SW480 (cell line): ENCODE results near the gene LHFPL3.
A peak's percentile ranks its signal among the peaks of the same experiment; 100 is the strongest.
"Not testable (repeated sequence)": the region's sequence is repeated elsewhere in the genome, so short reads cannot be mapped to it uniquely, and the experiment has no call there.

Experiments
- DNase-seq: peaks from one replicate; pipeline ENCODE4 v3.0.0-alpha.2; 2016; ENCODE audit warnings: low spot score

The LHFPL3 gene

DNA sequence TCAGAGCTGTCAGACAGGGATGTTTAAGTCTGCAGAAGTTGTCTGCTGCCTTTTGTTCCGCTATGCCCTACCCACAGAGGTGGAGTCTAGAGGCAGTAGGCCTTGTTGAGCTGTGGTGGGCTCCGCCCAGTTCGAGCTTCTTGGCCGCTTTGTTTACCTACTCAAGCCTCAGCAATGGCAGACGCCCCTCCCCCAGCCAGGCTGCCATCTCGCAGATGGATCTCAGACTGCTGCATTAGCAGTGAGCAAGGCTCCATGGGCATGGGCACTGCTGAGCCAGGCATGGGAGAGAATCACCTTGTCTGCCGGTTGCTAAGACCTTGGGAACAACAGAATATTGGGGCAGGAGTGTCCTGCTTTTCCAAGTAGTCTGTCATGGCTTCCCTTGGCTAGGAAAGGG lies 267.2 kb downstream of the LHFPL3 start:
- not testable (repeated sequence) for DNase-seq

DNA sequence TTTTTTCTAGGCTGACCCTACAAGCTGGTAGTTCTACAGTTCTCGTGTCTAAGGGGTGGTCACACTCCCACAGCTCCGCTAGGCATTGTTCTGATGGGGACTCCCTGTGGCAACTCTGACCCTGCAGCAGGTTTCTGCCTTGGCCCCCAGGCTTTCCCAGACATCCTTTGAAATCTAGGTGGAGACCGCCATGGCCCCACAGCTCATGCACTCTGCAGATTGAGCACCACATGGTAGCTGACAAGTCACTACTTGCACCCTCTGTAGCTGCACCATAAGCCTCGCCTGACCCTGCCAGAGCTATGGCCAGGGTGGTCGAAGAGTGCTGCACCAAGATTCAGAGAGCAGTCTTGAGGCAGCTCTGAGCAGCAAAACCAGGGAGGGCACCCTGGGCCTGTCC lies 275.6 kb downstream of the LHFPL3 start:
- DNase-seq, result no peak

DNA sequence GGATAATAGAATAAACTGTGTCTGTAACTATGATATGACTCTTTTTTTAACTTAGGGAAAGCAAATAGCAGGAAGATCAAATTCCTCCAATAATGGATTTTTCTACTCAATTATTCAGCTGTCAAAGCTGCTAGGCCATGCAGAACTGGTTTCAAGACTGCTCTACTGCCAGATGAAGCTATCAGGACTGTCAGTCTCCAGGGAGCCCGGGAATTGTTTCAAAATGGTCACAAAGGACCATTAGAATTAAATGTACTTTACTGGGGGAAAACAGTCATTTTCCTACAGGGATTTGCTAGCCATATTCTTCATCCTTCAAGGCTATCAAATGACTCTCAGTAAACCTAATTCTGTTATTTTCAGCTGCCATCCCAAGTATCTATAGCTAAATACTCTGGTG lies 276.3 kb downstream of the LHFPL3 start:
- DNase-seq, result no peak

DNA sequence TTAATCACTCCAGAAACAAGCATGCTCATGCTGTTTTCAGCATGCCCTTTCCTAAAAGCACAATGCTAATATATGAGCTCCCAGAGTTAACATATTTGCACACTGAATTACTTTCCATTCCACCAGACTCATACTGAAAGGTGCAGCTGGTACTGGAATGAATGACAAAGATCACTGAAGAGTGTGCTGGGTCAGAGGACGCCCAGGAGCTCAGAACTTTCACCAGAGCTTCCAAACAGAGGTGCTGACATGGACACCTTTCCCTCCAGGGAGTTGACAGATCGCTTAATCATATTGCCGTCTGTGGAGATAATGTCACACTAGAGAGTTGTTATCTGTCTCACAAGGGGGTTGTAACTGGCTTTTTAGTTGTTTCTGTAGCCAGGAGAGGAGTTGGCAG lies 292.9 kb downstream of the LHFPL3 start:
- no peak for DNase-seq

DNA sequence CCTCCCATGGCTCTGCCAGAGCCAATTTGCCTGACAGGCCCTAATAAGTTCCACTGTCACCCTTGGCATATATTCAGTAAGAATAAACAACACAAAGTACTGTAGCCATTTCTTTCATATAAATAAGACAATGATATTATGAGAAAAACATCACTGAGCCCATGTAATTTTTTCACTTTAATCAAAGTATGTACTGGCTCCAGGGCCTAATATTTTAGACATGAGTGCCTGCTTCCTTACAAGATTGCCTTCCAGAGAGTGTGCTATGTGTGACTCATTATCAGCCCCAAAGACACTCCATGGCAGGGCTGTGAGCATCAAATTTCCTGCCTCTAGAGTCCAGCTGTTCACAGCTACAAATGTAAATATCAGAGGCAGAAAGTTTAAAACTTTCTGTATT lies 297.6 kb downstream of the LHFPL3 start:
- DNase-seq, result no peak

DNA sequence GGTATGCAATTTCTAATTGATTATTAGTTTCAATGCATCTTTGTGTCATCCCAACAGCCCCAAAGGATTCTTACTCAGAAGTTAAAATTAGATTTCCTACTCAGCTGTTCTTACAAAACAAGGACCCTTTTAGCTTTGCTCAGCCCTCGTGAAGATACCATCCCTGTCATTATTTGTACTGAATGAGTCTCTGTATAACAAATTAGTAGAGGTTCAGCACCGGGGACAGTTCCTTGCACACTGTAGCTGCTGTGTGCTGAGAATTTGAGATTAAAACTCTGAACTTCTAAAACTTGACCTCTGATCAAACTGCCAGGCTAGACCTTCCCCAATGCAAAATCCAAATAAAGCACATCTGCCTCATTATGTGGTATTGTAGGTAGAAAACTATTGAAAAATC lies 299.1 kb downstream of the LHFPL3 start:
- peak; percentile 49 for DNase-seq

DNA sequence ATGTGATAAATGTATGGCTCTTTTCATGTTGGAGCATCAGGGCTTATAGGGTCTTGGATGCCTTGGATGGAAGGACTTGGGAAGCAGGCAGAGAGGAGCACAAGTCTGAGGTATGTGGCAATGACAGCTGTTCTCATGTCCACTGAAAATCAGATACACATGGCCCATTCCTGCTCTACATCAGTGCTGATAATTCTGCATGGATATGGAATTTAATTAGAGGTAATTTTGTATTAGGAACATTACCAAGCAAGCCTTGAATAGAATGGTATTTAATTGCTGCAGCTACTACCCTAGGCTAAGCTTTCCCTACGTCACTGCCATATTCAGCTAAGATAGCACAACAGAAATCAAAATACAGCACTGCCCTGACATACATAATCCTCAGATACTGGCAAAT lies 299.6 kb downstream of the LHFPL3 start:
- DNase-seq, result no peak

DNA sequence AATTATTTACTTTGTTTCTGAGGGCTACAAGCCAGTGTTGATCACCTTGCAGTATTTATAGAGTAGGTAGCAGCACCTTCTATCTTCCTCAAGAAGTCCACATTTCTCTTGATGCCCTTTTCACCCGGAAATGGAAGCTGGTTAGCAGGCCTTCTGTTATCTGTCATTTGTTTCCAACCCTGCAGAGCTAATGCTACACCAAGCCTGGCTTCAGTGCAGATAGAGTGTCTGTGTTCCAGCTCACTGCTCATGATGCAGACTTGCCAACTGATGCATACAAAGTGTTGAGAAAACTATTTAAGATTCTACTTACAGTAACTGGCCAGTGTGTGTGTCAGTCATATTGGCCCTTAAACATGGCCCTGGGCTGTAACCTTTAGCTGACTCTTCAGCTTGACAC lies 301.0 kb downstream of the LHFPL3 start:
- no peak for DNase-seq

DNA sequence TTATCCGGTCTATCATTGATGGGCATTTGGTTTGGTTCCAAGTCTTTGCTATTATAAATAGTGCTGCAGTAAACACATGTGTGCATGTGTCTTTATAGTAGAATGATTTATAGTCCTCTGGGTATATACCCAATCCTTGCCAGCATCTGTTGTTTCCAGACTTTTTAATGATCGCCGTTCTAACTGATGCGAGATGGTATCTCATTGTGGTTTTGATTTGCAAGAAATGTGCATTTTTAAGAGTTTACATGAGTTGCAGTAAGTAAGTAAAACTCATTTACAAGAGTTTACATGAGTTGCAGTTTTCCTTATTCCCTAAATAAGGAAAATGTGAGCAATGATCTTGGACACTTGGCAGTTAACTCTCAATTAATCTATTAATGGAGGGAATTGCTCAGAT lies 312.1 kb downstream of the LHFPL3 start:
- no peak for DNase-seq

DNA sequence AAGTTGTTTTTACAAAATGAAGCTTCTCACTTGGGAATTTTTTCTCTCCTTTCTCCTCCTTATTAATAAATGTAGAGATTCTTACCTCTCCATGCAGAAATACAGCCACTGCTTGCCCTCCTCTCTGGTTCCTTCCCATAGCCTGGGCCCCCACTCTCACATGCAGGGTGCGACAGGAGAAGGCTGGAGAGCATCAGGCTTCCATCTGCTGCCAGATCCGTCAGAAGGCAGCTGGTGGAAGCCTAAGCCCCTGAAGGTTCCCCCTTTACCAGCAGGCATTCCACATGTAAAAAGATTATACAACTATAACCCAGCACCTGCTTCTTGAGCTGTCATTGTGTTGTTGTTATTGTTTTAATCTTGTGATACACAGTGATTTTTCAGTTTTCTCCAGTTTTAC lies 314.2 kb downstream of the LHFPL3 start:
- no peak for DNase-seq

DNA sequence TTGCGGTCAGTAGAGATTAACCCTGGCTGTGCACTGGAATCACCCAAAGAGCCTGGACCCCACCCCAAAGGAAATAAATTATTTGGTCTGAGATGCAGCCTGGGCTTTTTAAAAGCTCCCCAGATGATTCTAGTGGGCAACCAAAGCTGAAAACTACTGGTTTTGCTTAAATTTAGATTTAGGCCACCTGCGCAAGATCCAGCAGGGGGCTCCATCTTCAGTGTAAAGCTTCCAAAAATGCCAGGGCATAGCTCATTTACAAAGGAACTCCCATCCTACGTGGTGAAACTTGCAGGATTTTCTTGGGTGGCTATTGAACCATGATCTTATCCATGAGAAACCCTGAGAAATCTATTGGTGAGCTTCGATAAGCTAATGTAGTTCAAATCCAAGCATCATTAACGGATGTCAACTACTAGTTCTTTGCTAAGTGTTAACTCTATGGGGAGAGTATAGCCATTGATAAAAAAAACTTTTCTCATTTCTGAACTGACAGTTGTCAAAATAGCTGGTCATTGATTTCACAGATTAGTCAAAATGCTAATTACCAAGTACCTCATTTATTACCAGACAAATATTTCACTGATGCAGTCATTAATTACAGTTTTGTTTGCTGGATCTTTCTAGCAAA lies 315.3 kb downstream of the LHFPL3 start:
- peak; percentile 33 for DNase-seq

DNA sequence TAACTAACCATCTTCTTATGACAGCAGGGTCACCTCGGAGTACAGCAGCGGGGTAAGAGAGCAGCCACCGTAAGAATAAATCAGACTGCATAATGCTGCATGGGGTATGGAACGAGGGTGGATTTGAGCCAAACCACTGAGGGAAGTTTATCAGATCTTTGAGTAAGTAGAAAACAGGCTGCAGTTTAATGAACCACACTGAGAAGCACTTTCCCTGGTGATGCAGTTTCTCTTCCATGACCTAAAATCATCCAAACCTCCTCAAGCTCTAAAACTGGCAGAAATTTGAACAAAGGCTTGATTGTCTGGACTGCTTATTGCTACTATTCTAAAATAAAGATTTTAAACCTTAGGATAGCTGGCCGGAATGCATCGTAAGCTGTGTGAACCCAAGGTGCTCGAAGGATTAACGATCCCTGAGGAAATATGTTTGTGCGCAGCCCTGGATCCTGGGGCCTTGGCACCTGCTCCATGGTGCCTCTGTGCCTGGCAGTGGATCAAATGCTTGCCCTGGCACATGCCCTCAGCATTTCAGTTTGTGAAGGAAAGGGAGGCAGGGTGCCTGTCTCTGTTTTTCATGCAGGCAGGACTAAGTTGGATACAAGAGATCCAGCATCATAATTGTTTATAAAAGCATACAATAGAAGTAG lies 322.7 kb downstream of the LHFPL3 start:
- DNase-seq, result no peak

DNA sequence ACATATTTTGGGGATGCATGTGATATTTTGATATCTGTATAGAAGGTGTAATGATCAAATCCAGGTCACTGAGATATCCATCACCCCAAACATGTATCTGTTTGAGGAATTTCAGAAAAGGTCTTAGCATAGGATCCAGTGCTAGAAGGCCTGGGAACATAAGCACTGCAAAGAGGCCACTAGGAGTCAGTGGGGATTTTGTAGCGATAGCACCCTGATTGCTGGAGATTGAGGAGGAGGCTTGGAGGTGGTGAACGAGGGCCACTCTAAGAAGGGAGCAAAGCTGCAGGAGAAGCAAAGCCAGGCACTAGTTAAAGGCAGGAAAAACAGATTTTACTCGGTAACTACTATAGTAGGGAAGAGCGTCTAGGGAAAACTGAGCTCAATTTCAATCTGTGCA lies 324.0 kb downstream of the LHFPL3 start:
- DNase-seq, result no peak

DNA sequence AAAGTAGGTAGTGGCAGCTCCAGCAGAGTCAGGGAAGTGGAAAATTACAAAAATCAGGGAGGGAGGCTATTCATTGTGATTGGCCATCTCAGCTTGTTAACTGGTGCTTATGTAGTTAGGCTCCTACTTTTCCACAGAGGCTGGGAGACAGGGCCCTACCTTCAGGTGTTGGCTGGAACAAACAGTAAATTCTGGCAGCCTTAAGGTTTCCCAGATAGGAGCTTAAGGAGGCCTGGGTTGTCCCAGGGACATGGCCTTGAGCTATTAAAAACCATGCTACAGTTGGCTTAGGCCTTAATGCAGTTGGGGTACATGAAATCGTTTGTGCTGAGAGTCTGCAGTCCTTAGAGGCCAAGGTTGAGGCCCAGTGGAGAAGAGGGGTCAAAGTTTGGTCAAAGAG lies 324.5 kb downstream of the LHFPL3 start:
- no peak for DNase-seq

DNA sequence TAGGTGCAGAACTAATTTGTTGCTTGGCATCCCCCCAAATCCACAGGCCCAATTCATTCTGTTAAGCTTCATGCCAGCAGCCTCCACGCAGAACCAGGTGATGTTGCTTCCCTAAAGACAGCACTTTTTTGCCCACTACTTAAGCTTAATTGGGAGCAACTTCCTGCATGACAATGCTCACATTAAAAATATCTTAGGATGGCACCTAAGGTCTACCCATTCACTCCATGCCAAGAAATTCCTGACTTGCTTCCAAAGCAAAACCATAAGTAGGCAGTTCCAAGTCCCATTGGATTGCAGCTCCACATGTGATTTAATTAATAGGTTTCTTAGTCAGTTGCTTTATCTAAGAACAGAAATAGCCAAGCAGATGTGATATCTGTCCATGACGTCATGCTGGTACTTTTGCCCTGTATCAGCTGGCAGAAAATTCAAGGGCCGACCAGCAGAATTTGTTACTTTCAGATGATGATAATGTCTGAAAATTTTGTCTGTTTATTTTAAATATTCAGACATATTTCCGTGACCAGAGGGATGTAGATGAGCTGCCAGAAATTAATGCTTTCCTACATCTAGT lies 325.5 kb downstream of the LHFPL3 start:
- no peak for DNase-seq

DNA sequence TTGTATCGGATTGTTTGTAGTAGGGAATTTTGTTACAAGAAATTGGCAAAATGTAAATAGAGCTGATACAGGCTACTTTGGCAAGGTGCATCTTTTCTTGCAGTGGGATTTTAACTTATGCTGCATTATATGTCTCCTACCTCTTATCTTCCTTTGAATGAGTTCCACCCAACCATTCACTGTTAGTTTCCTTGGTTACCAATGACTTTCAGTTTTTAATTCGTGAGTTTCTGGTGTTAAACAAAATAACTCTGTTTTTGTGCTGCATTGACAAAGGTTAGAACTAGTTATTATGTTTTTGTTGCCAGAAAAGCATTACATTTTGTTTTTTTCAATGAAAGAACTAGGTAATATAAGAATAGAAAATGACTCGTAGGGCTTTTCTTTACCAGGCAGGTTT lies 327.2 kb downstream of the LHFPL3 start:
- DNase-seq, result no peak

DNA sequence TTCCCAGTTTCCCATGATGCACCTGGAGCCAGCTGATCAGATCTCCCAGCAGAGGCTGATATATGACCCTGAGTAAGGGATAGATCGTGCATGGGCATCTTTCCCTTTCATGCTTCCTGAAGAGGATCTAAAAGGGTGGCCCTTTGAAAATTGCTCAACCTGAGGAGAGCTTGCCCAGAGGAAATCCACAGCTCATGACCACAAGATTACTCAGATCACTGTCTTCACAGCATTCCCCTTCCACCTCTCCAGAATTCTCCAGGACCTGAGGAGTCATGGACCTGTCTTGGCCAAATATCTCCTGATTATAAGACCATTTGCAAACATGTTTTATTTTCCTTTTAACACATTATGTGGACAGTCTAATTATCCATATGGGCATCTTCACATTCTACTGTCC lies 328.1 kb downstream of the LHFPL3 start:
- DNase-seq, result no peak

DNA sequence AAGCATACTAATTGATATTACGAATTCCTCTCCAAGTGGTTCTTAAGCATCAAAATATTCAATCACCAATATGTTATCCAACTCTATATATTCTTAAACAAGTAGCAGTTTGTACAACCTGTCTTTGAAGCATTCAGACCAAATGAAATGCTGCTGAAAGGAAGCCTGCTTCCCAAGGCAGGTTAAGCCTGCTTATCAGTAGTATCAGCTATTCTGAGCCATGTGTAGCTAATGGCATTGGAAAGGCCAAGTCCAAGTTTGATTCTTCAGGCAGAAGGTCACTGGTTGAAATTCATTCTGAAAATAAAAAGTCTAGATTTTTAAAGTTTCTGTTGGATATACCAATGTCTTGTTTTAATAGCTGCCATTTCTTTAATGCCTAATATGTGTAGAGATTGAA lies 328.7 kb downstream of the LHFPL3 start:
- no peak for DNase-seq

DNA sequence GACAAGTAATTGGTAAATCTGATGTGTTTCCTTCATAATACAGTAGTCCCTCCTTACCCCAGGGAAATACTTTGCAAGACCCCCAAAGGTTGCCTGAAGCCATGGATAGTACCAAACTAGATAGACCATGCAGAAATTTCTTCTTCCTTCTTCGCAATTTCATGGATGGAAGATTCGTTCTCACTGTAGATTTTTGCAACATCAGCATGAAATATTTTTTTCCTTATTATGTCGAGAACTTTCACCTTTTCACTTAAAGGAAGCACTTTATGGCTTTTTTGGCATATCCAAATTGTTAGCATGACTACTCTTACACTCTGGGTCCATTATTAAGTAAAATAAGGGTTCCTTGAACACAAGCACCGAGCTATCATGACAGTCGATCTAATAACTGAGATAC lies 333.2 kb downstream of the LHFPL3 start:
- DNase-seq, result no peak

DNA sequence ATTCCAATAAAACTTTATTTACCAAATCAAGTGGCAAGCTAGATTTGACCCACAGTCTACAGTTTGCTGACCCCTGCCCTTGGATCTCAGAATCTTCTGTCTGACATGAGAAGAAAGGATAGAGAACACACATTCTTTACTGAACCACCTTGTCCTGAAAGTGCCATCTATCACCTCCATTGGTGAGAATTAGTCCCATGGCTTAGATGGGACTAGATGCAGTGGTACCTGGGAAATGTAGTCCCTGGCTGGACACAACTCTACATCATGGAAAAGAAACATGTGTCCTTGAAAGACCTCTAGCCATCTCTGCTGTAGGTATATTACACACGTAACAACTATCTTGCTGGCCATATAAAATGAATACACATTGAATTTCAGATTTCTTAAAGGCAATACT lies 336.2 kb downstream of the LHFPL3 start:
- no peak for DNase-seq

DNA sequence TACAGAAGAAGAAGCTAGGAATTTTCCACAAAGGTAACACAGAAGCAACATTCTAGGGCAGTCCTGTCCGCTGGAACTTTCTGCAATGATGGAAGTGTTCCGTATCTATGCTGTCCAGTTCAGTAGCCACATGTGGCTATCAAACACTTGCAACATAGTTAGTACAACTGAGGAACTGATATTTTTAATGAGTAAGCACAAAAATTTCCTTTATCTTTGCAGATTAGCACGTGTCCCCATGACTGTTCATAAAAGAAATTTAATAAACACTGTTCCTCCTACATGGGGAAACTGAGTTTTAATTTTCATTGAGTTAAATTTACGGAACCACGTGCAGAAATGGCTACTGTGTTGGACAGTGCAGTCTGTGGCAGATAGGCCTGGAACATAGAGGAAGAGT lies 349.2 kb downstream of the LHFPL3 start:
- no peak for DNase-seq

DNA sequence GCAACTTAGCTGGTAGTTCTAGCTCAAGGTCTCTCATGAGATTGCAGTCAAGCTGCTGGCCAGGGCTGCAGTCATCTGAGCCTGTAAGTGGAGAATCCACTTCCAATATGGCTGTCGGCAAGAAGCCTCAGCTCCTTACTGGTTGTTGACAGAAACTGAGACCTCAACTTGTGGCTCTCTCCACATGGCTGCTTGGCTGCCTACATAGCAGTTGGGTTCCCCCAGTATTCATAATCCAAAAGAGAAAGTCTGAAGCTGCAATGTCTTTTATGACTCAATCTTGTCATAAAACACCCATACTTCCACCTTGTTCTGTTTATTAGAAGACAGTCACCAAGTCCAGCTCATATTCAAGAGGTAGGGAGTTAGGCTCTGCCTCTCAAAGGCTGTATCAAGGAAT lies 350.7 kb downstream of the LHFPL3 start:
- DNase-seq, result peak; percentile 21

DNA sequence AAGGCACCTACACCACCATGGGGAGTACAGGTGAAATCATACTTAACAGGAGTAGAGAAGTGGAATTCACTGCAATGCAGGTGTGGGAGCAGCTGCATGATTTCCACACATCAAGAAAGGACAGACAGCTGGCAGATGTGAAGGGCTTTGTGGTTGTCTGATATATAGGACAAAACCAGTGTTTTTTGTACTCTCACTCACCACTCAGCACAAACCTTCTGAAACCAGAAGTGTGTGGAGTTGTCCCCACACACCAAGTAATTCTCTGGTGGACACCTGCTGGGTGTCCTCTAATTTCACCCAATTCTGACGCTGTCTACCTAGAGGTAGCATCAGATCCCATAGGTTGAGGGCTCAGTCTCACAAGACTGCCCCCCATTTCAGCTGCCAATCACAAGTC lies 357.9 kb downstream of the LHFPL3 start:
- no peak for DNase-seq

DNA sequence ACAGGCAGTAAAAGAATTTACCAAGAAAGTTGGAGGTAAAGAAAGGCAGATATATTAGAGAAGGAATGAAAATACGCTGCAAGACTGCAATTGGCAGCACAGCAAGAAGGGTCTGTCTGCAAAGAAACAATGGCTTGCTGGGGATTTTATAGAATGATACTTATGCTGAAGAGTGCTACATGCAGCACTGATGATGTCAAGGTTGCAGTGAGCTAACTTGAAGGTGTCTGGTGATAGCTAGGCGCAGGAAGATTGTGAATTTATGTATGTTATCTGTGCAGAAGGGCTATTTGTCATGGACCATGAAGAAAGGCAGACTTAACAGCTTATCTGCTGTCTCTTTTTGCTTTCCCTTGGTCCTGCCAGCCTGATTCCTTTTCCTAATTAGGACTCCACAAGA lies 366.3 kb downstream of the LHFPL3 start:
- DNase-seq, result no peak
